NCI-H460 (cell line): ENCODE measurements around the gene AKTIP. TPM values are rescaled to one million over a fixed set of nuclear protein-coding genes. Genes with fewer than 3 reads are reported as not detected.
A peak's percentile ranks its signal among the peaks of the same experiment; 100 is the strongest.

Source experiments
- DNase-seq: peaks from one replicate; pipeline ENCODE4 v3.0.0-alpha.2; 2016; ENCODE audit warnings: low read depth; ENCODE audit errors: extremely low read depth
- small RNA-seq, 2 experiments: library from RNA; depleted of rRNA; stranded (forward); fragments of <200 nt; gene quantifications; one replicate each; pipeline ENCODE3, GENCODE V24; 2014
- total RNA-seq: library from RNA; depleted of rRNA; stranded (reverse); fragments of >200 nt; shearing (Covaris generic); gene quantifications from 2 replicates; pipeline ENCODE4 v1.2.3, GENCODE V29; 2014; rRNA removed

The AKTIP gene
- total RNA-seq, 1 experiment from 2014 or later: 28.1 TPM

- DNase-seq: no peak
Measured at GRCh38 chr16:53484542-53484941, 18.5 kb downstream of the AKTIP start.

GRCh38 chr16:53482123-53482522, 20.9 kb downstream of the AKTIP start:
- no peak for DNase-seq

GRCh38 chr16:53480394-53480793, 22.6 kb downstream of the AKTIP start:
- DNase-seq: no peak

- DNase-seq: no peak
Measured at GRCh38 chr16:53478965-53479364, 24.0 kb downstream of the AKTIP start.

GRCh38 chr16:53476867-53477266, 26.1 kb downstream of the AKTIP start:
- no peak for DNase-seq

GRCh38 chr16:53465606-53466280, 37.3 kb downstream of the AKTIP start:
- peak; percentile 12 for DNase-seq

- no peak for DNase-seq
Measured at GRCh38 chr16:53458635-53459034, 44.4 kb downstream of the AKTIP start.

- DNase-seq: no peak
Measured at GRCh38 chr16:53457670-53458069, 45.3 kb downstream of the AKTIP start.

- no peak for DNase-seq
Measured at GRCh38 chr16:53456625-53457024, 46.4 kb downstream of the AKTIP start.

GRCh38 chr16:53453928-53454327, 49.1 kb downstream of the AKTIP start:
- no peak for DNase-seq

- no peak for DNase-seq
Measured at GRCh38 chr16:53449816-53450517, 53.0 kb downstream of the AKTIP start.

GRCh38 chr16:53446090-53446489, 56.9 kb downstream of the AKTIP start:
- DNase-seq: no peak

GRCh38 chr16:53445534-53445933, 57.5 kb downstream of the AKTIP start:
- DNase-seq: no peak

Small RNA genes within 50 kb of the gene (small RNA-seq; reads per million reads assigned to genes)
- 0 to 0.12 reads per million in 2 experiments for gene RNU6-1153P

Other genes with a start within 250 kb of the AKTIP start
- gene RBL2, start 68.7 kb downstream of the AKTIP start, total RNA-seq: 36.5 and 40.2 TPM in 2 replicates
- 9.6 and 10.9 TPM in 2 replicates for gene RPGRIP1L, start 200.7 kb upstream of the AKTIP start, total RNA-seq
- 39.7 and 41.2 TPM in 2 replicates for gene FTO, start 200.9 kb upstream of the AKTIP start, total RNA-seq